SK-N-SH (cell line): Measurements from ENCODE around the gene CCDC187. TPM values are rescaled to one million over a fixed set of nuclear protein-coding genes. Genes with fewer than 3 reads are reported as not detected.

ENCODE experiments used
- CTCF ChIA-PET: fragments of 300-600, 350-600 bp; formaldehyde crosslinking; extraction: SDS; loops from one replicate; lab custom pipeline; 2021; lab: Yijun Ruan, JAX
- POLR2A ChIA-PET: fragments of 350-600 bp; sonication (Branson Sonifier 250); formaldehyde crosslinking; extraction: SDS; loops from one replicate; lab custom pipeline; 2020; ENCODE audit warnings: antibody characterized with exemption, inconsistent platforms; lab: Yijun Ruan, JAX
- DNase-seq: peaks from one replicate; pipeline ENCODE4 v3.0.0; 2012
- H2AFZ ChIP-seq: fragments of 200-600 bp; sonication (generic); 2 replicates; pipeline ENCODE4 v1.8.1; 2016; ENCODE audit warnings: antibody characterized with exemption, mild to moderate bottlenecking, low read depth
- H3F3A ChIP-seq: fragments of 200-600 bp; sonication (generic); replicated peaks from 2 replicates; pipeline ENCODE3; 2016; ENCODE audit warnings: antibody characterized with exemption, mild to moderate bottlenecking; ENCODE audit not compliant: insufficient read depth
- H3K27ac ChIP-seq, 2 experiments: fragments of 200-500 bp in 1 of 2; fragments of 200-600 bp in 1 of 2; sonication (Bioruptor generic) in 1 of 2; sonication (generic), shearing (Covaris generic) in 1 of 2; 2 replicates each; pipeline versions ENCODE4 v1.5.1 to v1.6.1; 2014 to 2016; ENCODE audit warnings: low read depth in 2 of 2, inconsistent platforms in 1 of 2, low read length in 1 of 2, mild to moderate bottlenecking in 1 of 2, mixed read lengths in 1 of 2
- H3K27me3 ChIP-seq: fragments of 200-600 bp; sonication (generic), shearing (Covaris generic); 2 replicates; pipeline ENCODE4 v1.6.1; 2016; ENCODE audit warnings: mixed run types; ENCODE audit not compliant: insufficient read depth
- H3K36me3 ChIP-seq, 2 experiments: fragments of 200-500 bp in 1 of 2; fragments of 200-600 bp in 1 of 2; sonication (Bioruptor generic) in 1 of 2; sonication (generic) in 1 of 2; replicated peaks in 1 of 2; 2 replicates each; pipeline versions ENCODE3 to v1.5.1; 2014 to 2016; ENCODE audit warnings: low read length in 1 of 2, mild to moderate bottlenecking in 1 of 2; ENCODE audit not compliant: insufficient read depth in 2 of 2, control insufficient read depth in 1 of 2
- H3K4me1 ChIP-seq, 2 experiments: fragments of 200-500 bp in 1 of 2; fragments of 200-600 bp in 1 of 2; sonication (Bioruptor generic) in 1 of 2; sonication (generic), shearing (Covaris generic) in 1 of 2; 2 replicates each; pipeline versions ENCODE4 v1.5.1 to v1.6.1; 2014 to 2016; ENCODE audit warnings: low read depth in 1 of 2, low read length in 1 of 2, mixed run types in 1 of 2; ENCODE audit not compliant: insufficient read depth in 2 of 2, control insufficient read depth in 1 of 2
- H3K4me2 ChIP-seq: fragments of 200-600 bp; sonication (generic), shearing (Covaris generic); 2 replicates; pipeline ENCODE4 v1.6.1; 2017; ENCODE audit warnings: mixed run types
- H3K4me3 ChIP-seq, 2 experiments: fragments of 200-500 bp in 1 of 2; fragments of 200-600 bp in 1 of 2; sonication (Bioruptor generic) in 1 of 2; sonication (generic), shearing (Covaris generic) in 1 of 2; 2 replicates each; pipeline versions ENCODE4 v1.5.1 to v1.8.1; 2014 to 2016; ENCODE audit warnings: low read depth in 2 of 2, inconsistent platforms in 1 of 2, low read length in 1 of 2, mild to moderate bottlenecking in 1 of 2, mixed read lengths in 1 of 2, moderate library complexity in 1 of 2
- H3K79me2 ChIP-seq: fragments of 200-600 bp; sonication (generic); 2 replicates; pipeline ENCODE4 v1.8.1; 2017; ENCODE audit warnings: mild to moderate bottlenecking; ENCODE audit not compliant: insufficient read depth
- H3K9ac ChIP-seq: fragments of 200-600 bp; sonication (generic); 2 replicates; pipeline ENCODE4 v1.6.1; 2017; ENCODE audit warnings: mixed run types
- H3K9me2 ChIP-seq: fragments of 200-600 bp; sonication (generic); 2 replicates; pipeline ENCODE4 v1.6.1; 2017; ENCODE audit warnings: mixed run types
- H3K9me3 ChIP-seq: fragments of 200-600 bp; sonication (generic); 2 replicates; pipeline ENCODE4 v1.6.1; 2017; ENCODE audit warnings: mixed run types, mild to moderate bottlenecking, moderate library complexity
- H4K20me1 ChIP-seq: fragments of 200-600 bp; sonication (generic); 2 replicates; pipeline ENCODE4 v1.6.1; 2017; ENCODE audit warnings: mild to moderate bottlenecking, mixed run types; ENCODE audit not compliant: insufficient read depth
- CHD2 ChIP-seq: fragments of 150-350 bp; IDR thresholded peaks from 2 replicates; pipeline ENCODE4 v1.6.1; 2018; ENCODE audit warnings: low read length; ENCODE audit not compliant: partially characterized antibody
- CTCF ChIP-seq: fragments of 200-600 bp; sonication (generic); IDR thresholded peaks from 2 replicates; pipeline ENCODE4 v1.6.1; 2017; ENCODE audit warnings: antibody characterized with exemption, mild to moderate bottlenecking, moderate library complexity
- ELF1 ChIP-seq: IDR thresholded peaks from 2 replicates; pipeline ENCODE4 v1.4.0; 2012
- EZH2phosphoT487 ChIP-seq: fragments of 200-600 bp; sonication (generic); IDR thresholded peaks from 2 replicates; pipeline ENCODE4 v1.6.1; 2017; ENCODE audit warnings: low read depth, mixed run types, mild to moderate bottlenecking, antibody characterized with exemption, moderate library complexity, borderline replicate concordance
- GABPA ChIP-seq: IDR thresholded peaks from 2 replicates; pipeline ENCODE4 v1.4.0; 2012; ENCODE audit warnings: low read depth, mild to moderate bottlenecking
- GATA2 ChIP-seq: sonication (generic); formaldehyde crosslinking; IDR thresholded peaks from 2 replicates; pipeline ENCODE4 v1.5.0; 2020; ENCODE audit warnings: mild to moderate bottlenecking, missing genetic modification reagents
- MAX ChIP-seq: IDR thresholded peaks from 2 replicates; pipeline ENCODE4 v1.4.0; 2012; ENCODE audit warnings: low read depth
- MEF2A ChIP-seq: IDR thresholded peaks from 2 replicates; pipeline ENCODE4 v1.4.0; 2012; ENCODE audit warnings: low read depth, borderline replicate concordance
- MXI1 ChIP-seq: IDR thresholded peaks from 2 replicates; pipeline ENCODE4 v1.6.1; 2012; ENCODE audit warnings: mild to moderate bottlenecking, low read depth, low read length, improper control_type of control experiment
- PBX3 ChIP-seq: IDR thresholded peaks from 2 replicates; pipeline ENCODE4; 2012
- RFX5 ChIP-seq: IDR thresholded peaks from 2 replicates; pipeline ENCODE4 v1.6.1; 2012; ENCODE audit warnings: mild to moderate bottlenecking, improper control_type of control experiment, low read length
- SMC3 ChIP-seq: IDR thresholded peaks from 2 replicates; pipeline ENCODE4 v1.6.1; 2012; ENCODE audit warnings: low read depth, low read length, improper control_type of control experiment
- TEAD4 ChIP-seq: IDR thresholded peaks from 2 replicates; pipeline ENCODE4 v1.4.0; 2012; ENCODE audit warnings: mild to moderate bottlenecking, borderline replicate concordance; ENCODE audit not compliant: insufficient read depth
- USF1 ChIP-seq: IDR thresholded peaks from 2 replicates; pipeline ENCODE4 v1.4.0; 2012; ENCODE audit warnings: low read depth, borderline replicate concordance
- YY1 ChIP-seq: IDR thresholded peaks from 2 replicates; pipeline ENCODE4 v1.4.0; 2012; ENCODE audit warnings: low read depth, mild to moderate bottlenecking
- ZBTB33 ChIP-seq: IDR thresholded peaks from 2 replicates; pipeline ENCODE4 v1.4.0; 2012; ENCODE audit warnings: low read depth, borderline replicate concordance
- WGBS: methylation state at CpG from one replicate; pipeline ENCODE4 v1.1.6; 2017; ENCODE audit warnings: low lambda C conversion rate; 5-methylcytosine and 5-hydroxymethylcytosine counted together
- polyA plus RNA-seq, 3 experiments: library from polyadenylated mRNA; depleted of rRNA; stranded (reverse); fragments of >200 nt; gene quantifications; 2 replicates each; pipeline ENCODE4 v1.2.3, GENCODE V29; 2012

Gene CCDC187
- polyA plus RNA-seq, 1 of the 3 experiments (the other 2 are of a cell fraction), result not detected

- no peak overlapping the region for H3K9ac ChIP-seq
- H3K9me3 ChIP-seq, result no peaks in the 10 kb centered on the region
- no peak for DNase-seq
- H3K4me3 ChIP-seq, result no peak overlapping the region
- no peak overlapping the region for H3K27ac ChIP-seq
- H3K79me2 ChIP-seq, result peaks cover 10% of the 10 kb centered on the region; the same call in 1 of the 2 replicates
- peaks cover 4% of the 10 kb centered on the region for H3F3A ChIP-seq
- no peaks in the 10 kb centered on the region for H3K27me3 ChIP-seq
- no peaks in the 10 kb centered on the region for H3K36me3 ChIP-seq
- TF ChIP-seq PBX3, result no peak
- TF ChIP-seq CTCF, result no peak
- no peak for TF ChIP-seq EZH2phosphoT487
- TF ChIP-seq USF1, result no peak
- no peak for TF ChIP-seq SMC3
- no peak for TF ChIP-seq MAX
- TF ChIP-seq MEF2A, result no peak
- TF ChIP-seq GATA2 (CRISPR knock-in tag), result no peak
- no peak for TF ChIP-seq YY1
- no peak for TF ChIP-seq ZBTB33
- no peak for TF ChIP-seq CHD2
- TF ChIP-seq TEAD4, result no peak
- TF ChIP-seq ELF1, result no peak
- no peak for TF ChIP-seq GABPA
- TF ChIP-seq RFX5, result no peak
- TF ChIP-seq MXI1, result no peak
- H3K4me1 ChIP-seq, result peaks cover 6 to 28% of the 10 kb centered on the region in 2 experiments; a peak in 3 of 4 replicates
- no peak overlapping the region for H3K4me2 ChIP-seq
- H3K9me2 ChIP-seq, result no peaks in the 10 kb centered on the region
- peaks cover 7% of the 10 kb centered on the region for H4K20me1 ChIP-seq
- WGBS, result 66% methylated on average over 24 of the region's 30 CpGs
- POLR2A ChIA-PET, result no interaction called here
- CTCF ChIA-PET, result interaction anchor here (1.1 to 1.6 kb wide), 4 partner anchors 13 to 385 kb away, joined by 3 to 5 read pairs (median 4); no protein-coding TSS in a partner anchor
- no peak overlapping the region for H2AFZ ChIP-seq
Measured at GRCh38 chr9:136248951-136249876, 54.7 kb downstream of the CCDC187 start.
